VCaP (cell line): ENCODE data around the gene SLIT1.

Experiments
- H3K27ac ChIP-seq: fragments of 450-650 bp; 2 replicates; pipeline ENCODE4 v1.5.1; 2017
- CTCF ChIP-seq: fragments of 450-650 bp; conservative IDR thresholded peaks from 2 replicates; pipeline ENCODE4 v1.5.1; 2017; ENCODE audit warnings: mild to moderate bottlenecking, moderate library complexity

SLIT1 gene

DNA sequence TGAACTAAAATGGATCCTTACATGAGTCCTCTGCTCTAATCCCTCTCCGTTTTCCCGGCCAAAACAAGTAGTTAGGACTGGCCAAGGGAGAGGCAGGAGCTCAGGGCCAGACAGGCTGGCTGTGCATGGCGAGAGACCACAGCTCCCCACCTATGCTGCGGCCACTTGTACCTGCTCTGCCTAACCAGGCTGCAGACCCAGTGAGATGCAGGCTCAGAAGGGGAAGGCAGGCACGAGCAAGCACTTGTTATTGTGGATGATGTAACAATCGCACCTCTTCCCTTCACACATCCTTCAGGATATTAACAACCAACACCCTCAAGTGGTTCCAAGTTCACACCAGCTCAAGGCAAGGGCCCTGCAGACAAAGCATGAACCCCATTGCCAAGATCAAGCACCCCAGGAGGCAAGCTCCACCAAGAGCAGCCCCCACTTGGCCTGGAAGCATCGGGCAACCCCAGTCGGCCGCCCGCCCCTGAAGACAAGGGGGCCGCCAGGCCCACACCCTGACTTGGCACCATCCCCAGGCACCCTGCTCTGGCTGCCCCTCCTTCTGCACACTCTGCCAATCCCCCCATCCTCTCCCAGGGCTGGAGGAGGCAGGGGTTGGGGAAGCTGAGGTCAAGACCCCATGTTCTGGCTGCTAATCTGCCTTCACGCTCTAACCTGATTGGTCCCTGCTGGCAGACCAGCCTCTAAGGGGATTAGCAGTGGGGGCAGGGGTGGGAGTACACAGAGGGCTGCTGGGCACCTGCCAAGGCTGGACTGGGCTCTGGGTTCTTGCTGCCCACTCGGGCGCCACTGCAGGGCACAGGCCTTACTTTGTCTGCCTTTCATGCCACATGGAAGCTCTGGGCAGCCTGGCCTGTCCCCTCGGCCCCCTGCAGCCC lies 111.3 kb downstream of the SLIT1 start:
- H3K27ac ChIP-seq, result no peak overlapping the region
- no peak for TF ChIP-seq CTCF

DNA sequence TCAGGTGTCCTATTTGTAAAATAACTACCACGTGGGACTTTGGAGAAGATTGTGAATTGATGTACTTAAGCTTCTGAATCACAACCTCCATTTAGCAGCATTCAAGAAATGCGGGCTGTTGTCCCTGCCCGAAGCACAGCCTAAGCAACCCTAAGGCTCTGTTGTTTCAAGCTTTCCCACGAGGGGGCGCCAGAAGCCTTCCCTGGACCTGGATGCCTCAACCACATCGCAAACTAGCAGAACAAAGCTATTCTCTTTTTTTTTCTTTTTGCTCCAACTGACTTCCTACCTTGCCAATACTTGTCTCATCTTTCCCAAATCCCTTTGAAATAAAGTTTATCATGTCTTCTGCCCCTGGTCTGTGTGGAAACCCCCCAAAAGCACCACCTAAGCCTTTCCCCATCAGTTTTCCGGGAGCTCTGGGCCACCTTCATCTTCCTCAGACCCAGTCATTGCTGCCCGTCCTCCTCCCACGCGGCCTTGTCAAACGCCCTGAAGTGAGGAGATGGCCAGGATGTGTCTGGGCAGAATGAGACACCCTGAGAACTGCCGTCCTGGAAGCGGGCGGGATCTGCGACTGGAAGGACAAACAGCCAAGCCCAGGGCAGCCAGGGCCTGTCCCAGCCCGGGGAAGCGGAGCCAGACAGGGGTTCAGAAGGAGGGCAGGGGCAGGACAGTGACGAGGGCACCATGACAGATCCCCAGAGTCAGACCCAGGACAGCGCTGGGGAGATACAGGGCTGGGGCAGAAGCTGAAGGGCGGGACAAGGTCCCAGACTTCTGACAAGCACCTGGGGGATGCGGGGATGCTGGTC lies 112.7 kb downstream of the SLIT1 start:
- no peak overlapping the region for H3K27ac ChIP-seq
- peak; percentile 95 for TF ChIP-seq CTCF

- no peak for TF ChIP-seq CTCF
- H3K27ac ChIP-seq, result no peak overlapping the region
Observed at GRCh38 chr10:97071496-97071895, 114.3 kb downstream of the SLIT1 start.

DNA sequence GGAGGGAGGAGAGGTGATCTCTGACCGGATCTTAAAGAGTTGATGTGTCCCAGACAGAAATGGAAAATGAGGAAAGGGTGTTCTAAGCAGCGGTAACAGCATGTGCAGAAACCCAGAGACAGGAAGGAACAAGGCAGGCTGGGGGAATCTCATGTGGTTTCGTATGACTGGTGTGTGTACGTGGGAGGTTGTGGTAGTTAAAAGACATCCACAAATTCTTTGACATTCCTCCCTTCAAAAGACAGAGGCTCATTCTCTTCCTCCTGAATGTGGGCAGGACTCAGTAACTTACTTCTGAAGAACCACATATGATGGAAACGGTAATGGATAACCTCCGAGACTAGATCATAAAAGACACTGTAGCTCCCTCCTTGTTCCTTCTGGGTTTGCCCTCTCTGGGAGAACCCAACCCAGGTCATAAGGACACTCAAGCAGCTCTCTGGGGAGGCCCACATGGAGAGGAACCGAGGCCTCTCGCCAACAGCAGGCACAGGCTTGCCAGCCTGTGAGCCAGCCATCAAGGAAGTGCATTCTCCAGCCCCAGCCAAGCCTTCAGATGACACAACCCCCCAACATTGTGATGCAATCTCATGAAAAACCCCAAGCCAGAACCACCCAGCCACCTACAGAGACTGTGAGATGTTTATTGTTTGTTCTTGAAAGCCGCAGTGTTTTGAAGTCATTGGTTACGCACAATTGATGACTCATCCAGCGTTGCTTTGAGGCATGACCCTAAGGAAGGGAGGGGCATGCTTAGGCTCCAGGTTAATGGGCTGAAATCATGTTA lies 116.0 kb downstream of the SLIT1 start:
- no peak for TF ChIP-seq CTCF
- no peak overlapping the region for H3K27ac ChIP-seq

GRCh38 chr10:97069026-97069425 lies 116.7 kb downstream of the SLIT1 start:
- H3K27ac ChIP-seq, result no peak overlapping the region
- no peak for TF ChIP-seq CTCF

DNA sequence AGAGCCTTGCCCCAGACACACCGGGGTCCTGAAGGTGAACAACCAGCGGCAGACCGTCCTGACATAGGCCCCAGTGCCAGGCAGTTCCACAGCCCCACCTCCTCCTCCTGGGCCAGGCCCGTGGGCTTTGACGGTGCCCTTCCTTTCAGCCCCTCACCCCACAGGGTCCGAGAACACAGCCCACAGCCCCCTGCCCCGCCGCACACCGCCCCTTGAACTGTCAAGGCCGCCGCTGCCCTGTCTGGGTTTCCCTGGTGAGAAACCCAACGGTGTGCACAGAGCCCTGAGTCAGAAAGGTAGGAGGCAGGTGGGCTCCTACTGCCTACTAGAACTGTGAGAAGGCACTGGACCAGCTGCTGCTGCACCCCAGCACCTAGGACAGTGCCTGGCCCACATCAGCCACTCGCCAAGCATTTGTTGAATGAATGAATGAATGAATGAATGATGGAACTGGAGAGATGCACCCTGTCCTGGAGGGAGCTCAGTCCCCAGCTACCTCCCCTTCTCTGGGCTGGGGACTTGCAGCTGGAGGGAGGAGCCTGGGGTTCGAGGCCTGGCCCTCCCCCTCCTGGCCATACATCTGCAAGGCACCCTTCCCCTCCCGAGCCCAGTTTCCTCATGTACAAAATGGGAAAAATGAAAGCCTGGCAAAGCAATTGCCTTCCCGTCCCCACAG lies 117.9 kb downstream of the SLIT1 start:
- H3K27ac ChIP-seq, result no peak overlapping the region
- TF ChIP-seq CTCF, result no peak
